Chondrocyte (in vitro differentiated cells): Measurements from ENCODE around the gene ESPNL. TPM values are rescaled to one million over a fixed set of nuclear protein-coding genes. Genes with fewer than 3 reads are reported as not detected.
A peak's percentile ranks its signal among the peaks of the same experiment; 100 is the strongest.

Experiments used
- DNase-seq: peaks from one replicate; pipeline ENCODE4 v3.0.0; 2021; ENCODE audit warnings: mixed read lengths, low spot score
- H3K27ac Mint-ChIP-seq: one replicate; pipeline ENCODE4 v1.8.0; 2021; ENCODE audit warnings: mild to moderate bottlenecking, moderate library complexity, mixed read lengths; ENCODE audit not compliant: unreplicated experiment
- H3K27me3 Mint-ChIP-seq: 2 replicates; pipeline ENCODE4 v1.8.0; 2021; ENCODE audit warnings: low read depth, mixed read lengths
- H3K36me3 Mint-ChIP-seq: 2 replicates; pipeline ENCODE4 v1.8.0; 2021; ENCODE audit warnings: low read depth, mixed read lengths
- H3K4me1 Mint-ChIP-seq: 2 replicates; pipeline ENCODE4 v1.8.0; 2021; ENCODE audit warnings: low read depth, mild to moderate bottlenecking, mixed read lengths
- H3K4me3 Mint-ChIP-seq: one replicate; pipeline ENCODE4 v1.8.0; 2021; ENCODE audit warnings: mild to moderate bottlenecking, moderate library complexity, mixed read lengths; ENCODE audit not compliant: unreplicated experiment
- H3K9me3 Mint-ChIP-seq: 2 replicates; pipeline ENCODE4 v1.8.0; 2021; ENCODE audit warnings: low read depth, mixed read lengths
- total RNA-seq: library from RNA; stranded (reverse); gene quantifications from 3 replicates; pipeline ENCODE4 v1.2.1, GENCODE V29; 2021
- TF ChIP-seq, protein P1 (sequence below): fragments of 200-600 bp; sonication (generic); IDR thresholded peaks from 2 replicates; pipeline ENCODE4 v1.5.0; 2021; ENCODE audit warnings: antibody characterized with exemption, mild to moderate bottlenecking, moderate library complexity

ESPNL gene
- total RNA-seq, 1 donor from 2014 or later, result 0.07 TPM

DNA sequence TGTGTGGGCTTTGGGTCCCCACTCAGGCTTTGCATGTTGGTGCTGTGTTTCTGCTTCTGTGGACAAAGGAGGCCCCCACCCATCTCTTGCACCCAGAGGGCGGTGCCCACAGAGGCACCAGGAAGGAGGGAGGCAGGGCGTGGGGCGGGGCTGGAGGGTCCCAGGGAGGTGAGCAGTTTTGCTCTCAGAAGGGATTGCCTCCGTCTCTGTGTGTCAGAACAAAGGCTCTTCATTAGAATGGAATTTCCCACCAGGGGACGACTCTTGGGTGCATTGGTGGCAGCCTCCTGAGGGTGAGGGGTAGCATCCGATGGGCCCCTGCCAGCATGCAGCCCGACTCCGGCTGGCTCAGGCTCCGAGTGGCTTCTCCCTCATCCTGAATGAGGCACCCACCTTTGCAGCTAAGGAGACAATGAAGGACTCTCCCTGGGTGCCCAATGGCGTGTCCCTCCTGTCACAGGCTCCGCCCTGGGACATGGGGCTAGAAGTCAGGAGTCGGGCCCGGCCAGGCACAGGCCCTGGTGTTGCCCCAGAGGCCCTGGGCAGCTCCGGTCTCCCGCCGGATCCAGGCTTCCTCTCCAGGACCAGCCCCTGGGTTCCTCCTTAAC lies 51.6 kb downstream of the ESPNL start:
- peaks cover 2% of the 10 kb centered on the region for H3K36me3 Mint-ChIP-seq
- DNase-seq, result no peak
- H3K4me3 Mint-ChIP-seq, result no peak overlapping the region
- H3K27me3 Mint-ChIP-seq, result no peaks in the 10 kb centered on the region
- H3K27ac Mint-ChIP-seq, result peak overlapping the region; percentile 32
- TF ChIP-seq, protein P1, sequence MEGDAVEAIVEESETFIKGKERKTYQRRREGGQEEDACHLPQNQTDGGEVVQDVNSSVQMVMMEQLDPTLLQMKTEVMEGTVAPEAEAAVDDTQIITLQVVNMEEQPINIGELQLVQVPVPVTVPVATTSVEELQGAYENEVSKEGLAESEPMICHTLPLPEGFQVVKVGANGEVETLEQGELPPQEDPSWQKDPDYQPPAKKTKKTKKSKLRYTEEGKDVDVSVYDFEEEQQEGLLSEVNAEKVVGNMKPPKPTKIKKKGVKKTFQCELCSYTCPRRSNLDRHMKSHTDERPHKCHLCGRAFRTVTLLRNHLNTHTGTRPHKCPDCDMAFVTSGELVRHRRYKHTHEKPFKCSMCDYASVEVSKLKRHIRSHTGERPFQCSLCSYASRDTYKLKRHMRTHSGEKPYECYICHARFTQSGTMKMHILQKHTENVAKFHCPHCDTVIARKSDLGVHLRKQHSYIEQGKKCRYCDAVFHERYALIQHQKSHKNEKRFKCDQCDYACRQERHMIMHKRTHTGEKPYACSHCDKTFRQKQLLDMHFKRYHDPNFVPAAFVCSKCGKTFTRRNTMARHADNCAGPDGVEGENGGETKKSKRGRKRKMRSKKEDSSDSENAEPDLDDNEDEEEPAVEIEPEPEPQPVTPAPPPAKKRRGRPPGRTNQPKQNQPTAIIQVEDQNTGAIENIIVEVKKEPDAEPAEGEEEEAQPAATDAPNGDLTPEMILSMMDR, result no peak
- peaks cover 9% of the 10 kb centered on the region for H3K4me1 Mint-ChIP-seq
- peaks cover 8% of the 10 kb centered on the region for H3K9me3 Mint-ChIP-seq

DNA sequence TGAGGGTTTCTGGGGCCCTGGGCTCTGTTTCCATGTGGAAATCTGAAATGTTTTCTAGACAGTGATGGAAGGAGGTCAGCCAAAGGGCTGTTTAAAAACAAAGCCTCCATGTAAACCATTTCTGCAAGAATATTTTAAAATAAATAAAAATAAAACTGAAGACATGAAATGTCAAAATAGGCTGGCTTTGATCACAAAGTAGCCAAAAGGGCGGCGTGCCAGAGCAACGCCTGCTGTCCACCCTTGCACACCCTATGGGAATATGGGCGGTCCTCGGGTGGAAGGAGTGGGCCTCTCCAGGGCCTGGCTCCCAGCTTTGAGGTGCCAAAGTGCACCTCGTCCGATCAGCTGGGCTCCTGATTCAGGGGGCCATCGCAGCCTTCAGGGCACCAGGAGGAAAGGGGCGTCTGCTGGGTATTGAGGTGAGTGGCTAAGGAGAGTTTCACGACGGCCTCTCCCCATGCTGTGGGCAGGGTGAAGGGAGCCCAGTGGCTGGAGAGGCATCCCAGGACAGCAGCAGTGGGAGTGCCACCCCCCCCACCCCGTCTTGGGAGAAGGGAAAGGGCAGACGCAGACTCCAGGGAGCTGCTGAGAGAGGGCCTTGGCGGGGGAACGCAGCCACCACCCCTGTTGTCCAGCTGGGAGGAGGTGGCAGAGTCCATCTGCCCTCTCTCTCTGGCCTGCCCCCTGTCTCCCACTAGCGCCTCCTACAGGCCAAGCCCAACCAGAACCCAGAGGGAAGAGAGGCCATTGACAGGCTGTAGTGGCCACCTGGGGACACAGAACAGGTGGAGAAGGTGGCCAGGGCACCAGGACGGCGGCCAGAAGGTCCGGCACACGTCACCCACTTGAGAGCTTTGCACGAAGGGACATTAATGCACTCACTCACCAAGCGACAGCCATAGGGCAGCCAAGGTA lies 52.9 kb downstream of the ESPNL start:
- H3K4me3 Mint-ChIP-seq, result no peak overlapping the region
- H3K27ac Mint-ChIP-seq, result no peak overlapping the region
- H3K36me3 Mint-ChIP-seq, result peaks cover 2% of the 10 kb centered on the region
- H3K4me1 Mint-ChIP-seq, result peaks cover 9% of the 10 kb centered on the region
- TF ChIP-seq, protein P1, result peak; percentile 60
- no peaks in the 10 kb centered on the region for H3K27me3 Mint-ChIP-seq
- DNase-seq, result no peak
- H3K9me3 Mint-ChIP-seq, result peaks cover 8% of the 10 kb centered on the region

DNA sequence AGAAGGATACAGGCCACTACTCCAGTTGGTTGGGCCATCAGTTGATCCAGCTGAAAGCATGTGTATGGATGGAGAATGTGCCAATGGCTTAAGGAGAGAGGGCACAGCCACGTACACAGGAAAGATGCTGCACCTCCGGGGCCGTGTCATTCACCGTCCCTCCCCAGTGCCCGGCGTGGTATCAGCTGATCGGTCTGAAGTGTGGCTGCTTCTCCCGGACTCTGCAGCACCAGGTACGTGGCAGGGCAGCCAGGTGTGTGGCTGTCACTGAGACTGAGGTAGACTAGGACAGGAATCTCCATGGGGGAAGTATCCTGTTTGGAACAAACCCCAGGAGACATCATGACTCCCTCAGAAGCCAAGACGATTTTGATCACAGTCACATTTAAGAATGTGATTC lies 54.4 kb downstream of the ESPNL start:
- TF ChIP-seq, protein P1, result no peak
- DNase-seq, result peak; percentile 61
- no peaks in the 10 kb centered on the region for H3K27me3 Mint-ChIP-seq
- peaks cover 2% of the 10 kb centered on the region for H3K36me3 Mint-ChIP-seq
- no peak overlapping the region for H3K4me3 Mint-ChIP-seq
- H3K27ac Mint-ChIP-seq, result no peak overlapping the region
- peaks cover 8% of the 10 kb centered on the region for H3K9me3 Mint-ChIP-seq
- H3K4me1 Mint-ChIP-seq, result peaks cover 14% of the 10 kb centered on the region

DNA sequence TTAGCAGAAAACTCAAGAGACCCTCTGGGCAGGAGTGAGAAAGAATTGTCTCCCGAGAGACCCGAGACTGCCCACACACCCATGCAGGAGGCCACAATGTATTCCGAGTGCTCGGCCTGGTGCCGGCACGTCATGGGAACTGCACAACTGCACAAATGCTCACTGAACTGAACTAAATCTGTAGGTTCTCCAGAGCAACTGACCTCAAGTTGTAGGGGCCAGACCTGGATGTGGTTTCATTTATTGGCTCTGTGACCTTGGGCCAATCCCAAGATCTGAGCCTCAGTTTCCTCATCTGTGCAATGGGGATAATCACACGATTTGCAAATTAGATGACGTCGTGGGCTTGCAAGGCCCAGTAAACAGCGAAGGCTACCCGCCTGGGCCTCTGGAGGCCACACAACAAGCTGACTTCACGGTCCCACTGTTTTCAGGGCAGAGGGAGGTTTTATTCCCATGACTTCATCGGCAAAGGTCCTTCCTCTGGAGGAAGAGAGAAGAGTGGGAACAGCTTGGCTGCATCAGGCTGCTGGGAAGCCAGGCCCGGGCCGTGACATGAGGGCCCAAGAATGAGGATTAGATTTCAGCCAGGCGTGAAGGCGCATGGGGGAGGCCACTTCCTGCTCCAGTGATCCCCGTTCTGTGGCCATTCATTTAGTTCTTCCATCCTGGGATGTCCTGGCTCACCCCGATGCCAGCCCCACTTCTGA lies 55.1 kb downstream of the ESPNL start:
- H3K36me3 Mint-ChIP-seq, result peaks cover 2% of the 10 kb centered on the region
- peaks cover 15% of the 10 kb centered on the region for H3K4me1 Mint-ChIP-seq
- peaks cover 8% of the 10 kb centered on the region for H3K9me3 Mint-ChIP-seq
- DNase-seq, result peak; percentile 62
- no peak overlapping the region for H3K4me3 Mint-ChIP-seq
- TF ChIP-seq, protein P1, result no peak
- H3K27ac Mint-ChIP-seq, result peak overlapping the region; percentile 47
- H3K27me3 Mint-ChIP-seq, result no peaks in the 10 kb centered on the region
